Nephron progenitor cell (in vitro differentiated cells): ENCODE results near the gene TENT4A.
A peak's percentile ranks its signal among the peaks of the same experiment; 100 is the strongest.

Source experiments
- DNase-seq: peaks from one replicate; pipeline ENCODE4 v3.0.0; 2021
- H3K27ac Mint-ChIP-seq: 2 replicates; pipeline ENCODE4 v1.8.0; 2021; ENCODE audit warnings: mild to moderate bottlenecking, moderate library complexity, mixed read lengths
- H3K27me3 Mint-ChIP-seq: 2 replicates; pipeline ENCODE4 v1.8.0; 2021; ENCODE audit warnings: mild to moderate bottlenecking, low read depth, mixed read lengths; ENCODE audit not compliant: poor library complexity
- H3K36me3 Mint-ChIP-seq: 2 replicates; pipeline ENCODE4 v1.8.0; 2021; ENCODE audit warnings: low read depth, mixed read lengths
- H3K4me1 Mint-ChIP-seq: 2 replicates; pipeline ENCODE4 v1.8.0; 2021; ENCODE audit warnings: mixed read lengths
- H3K4me3 Mint-ChIP-seq: 2 replicates; pipeline ENCODE4 v1.8.0; 2021; ENCODE audit warnings: mild to moderate bottlenecking, moderate library complexity, mixed read lengths
- H3K9me3 Mint-ChIP-seq: 2 replicates; pipeline ENCODE4 v1.8.0; 2021; ENCODE audit warnings: mild to moderate bottlenecking, moderate library complexity, mixed read lengths
- CTCF ChIP-seq: fragments of 200-600 bp; sonication (generic); IDR thresholded peaks from 2 replicates; pipeline ENCODE4 v1.5.0; 2021; ENCODE audit warnings: antibody characterized with exemption

TENT4A gene

GRCh38 chr5:6686915-6687409 lies 26.3 kb upstream of the TENT4A start:
- H3K4me3 Mint-ChIP-seq: peak overlapping the region; percentile 64
- H3K4me1 Mint-ChIP-seq: peaks cover 6% of the 10 kb centered on the region
- no peak for TF ChIP-seq CTCF
- H3K27ac Mint-ChIP-seq: no peak overlapping the region
- DNase-seq: peak; percentile 75
- H3K27me3 Mint-ChIP-seq: peaks cover 60% of the 10 kb centered on the region
- no peaks in the 10 kb centered on the region for H3K36me3 Mint-ChIP-seq
- H3K9me3 Mint-ChIP-seq: no peaks in the 10 kb centered on the region

- no peak for TF ChIP-seq CTCF
- Mint-ChIP-seq H3K9me3 (no peaks in the 10 kb centered on the region), H3K4me1 (peaks cover 6% of the 10 kb centered on the region), H3K27ac (no peak overlapping the region), H3K36me3 (no peaks in the 10 kb centered on the region), H3K4me3 (peak overlapping the region; percentile 64), H3K27me3 (peaks cover 60% of the 10 kb centered on the region)
- no peak for DNase-seq
Measured at GRCh38 chr5:6687505-6687904, 25.7 kb upstream of the TENT4A start.

GRCh38 chr5:6692906-6693305 lies 20.3 kb upstream of the TENT4A start:
- Mint-ChIP-seq H3K9me3 (no peaks in the 10 kb centered on the region), H3K27me3 (peaks cover 55% of the 10 kb centered on the region), H3K27ac (no peak overlapping the region), H3K4me1 (no peaks in the 10 kb centered on the region), H3K4me3 (no peak overlapping the region), H3K36me3 (no peaks in the 10 kb centered on the region)
- no peak for TF ChIP-seq CTCF
- no peak for DNase-seq

GRCh38 chr5:6698696-6699095 lies 14.5 kb upstream of the TENT4A start:
- H3K9me3 Mint-ChIP-seq: no peaks in the 10 kb centered on the region
- H3K4me1 Mint-ChIP-seq: no peaks in the 10 kb centered on the region
- no peak for DNase-seq
- H3K36me3 Mint-ChIP-seq: no peaks in the 10 kb centered on the region
- no peak for TF ChIP-seq CTCF
- no peak overlapping the region for H3K27ac Mint-ChIP-seq
- H3K27me3 Mint-ChIP-seq: peaks cover 31% of the 10 kb centered on the region
- H3K4me3 Mint-ChIP-seq: no peak overlapping the region

GRCh38 chr5:6699357-6699756 lies 13.9 kb upstream of the TENT4A start:
- Mint-ChIP-seq H3K27me3 (peaks cover 28% of the 10 kb centered on the region), H3K4me1 (no peaks in the 10 kb centered on the region), H3K4me3 (no peak overlapping the region), H3K27ac (no peak overlapping the region), H3K36me3 (no peaks in the 10 kb centered on the region), H3K9me3 (no peaks in the 10 kb centered on the region)
- no peak for DNase-seq
- TF ChIP-seq CTCF: no peak

GRCh38 chr5:6700074-6700684 lies 13.1 kb upstream of the TENT4A start:
- no peak overlapping the region for H3K27ac Mint-ChIP-seq
- H3K4me1 Mint-ChIP-seq: no peaks in the 10 kb centered on the region
- no peak for TF ChIP-seq CTCF
- no peaks in the 10 kb centered on the region for H3K36me3 Mint-ChIP-seq
- H3K4me3 Mint-ChIP-seq: no peak overlapping the region
- H3K27me3 Mint-ChIP-seq: peaks cover 25% of the 10 kb centered on the region
- no peaks in the 10 kb centered on the region for H3K9me3 Mint-ChIP-seq
- no peak for DNase-seq
